Caco-2 (cell line): Measurements from ENCODE around the gene PARD6G. TPM values are rescaled to one million over a fixed set of nuclear protein-coding genes. Genes with fewer than 3 reads are reported as not detected.

Source experiments
- BruUV-seq: library from RNA; stranded (reverse); fragments of 400-500 nt; replicated peaks from 2 replicates; lab custom pipeline; 2021; lab: Mats Ljungman, UMichigan
- CTCF ChIA-PET: fragments of 300-600 bp; sonication (Branson Sonifier 250); formaldehyde crosslinking; loops from one replicate; lab custom pipeline; 2022; ENCODE audit warnings: antibody characterized with exemption; lab: Charles Lee
- POLR2A ChIA-PET: fragments of 300-600 bp; sonication (Branson Sonifier 250); formaldehyde crosslinking; loops from one replicate; lab custom pipeline; 2022; ENCODE audit warnings: antibody characterized with exemption; lab: Charles Lee
- DNase-seq, 2 experiments: peaks; one replicate each; pipeline versions ENCODE4 v3.0.0 to v3.0.0-alpha.2; 2020 to 2022
- H3K27me3 ChIP-seq: replicated peaks from 2 replicates; pipeline ENCODE4 v1.6.0; 2011; ENCODE audit warnings: low read length; ENCODE audit not compliant: control insufficient read depth, insufficient read depth
- H3K36me3 ChIP-seq: 2 replicates; pipeline ENCODE4 v1.5.1; 2011; ENCODE audit warnings: low read length; ENCODE audit not compliant: control insufficient read depth, insufficient read depth
- H3K4me1 ChIP-seq: fragments of 250-450 bp; sonication (Bioruptor Pico); 2 replicates; pipeline ENCODE4 v1.5.1; 2020; ENCODE audit warnings: mild to moderate bottlenecking
- H3K4me3 ChIP-seq: 2 replicates; pipeline ENCODE4 v1.5.1; 2011; ENCODE audit warnings: low read depth, mild to moderate bottlenecking, control low read depth, low read length
- H3K9me3 ChIP-seq: fragments of 250-450 bp; sonication (Bioruptor Pico); 2 replicates; pipeline ENCODE4 v1.5.1; 2020; ENCODE audit warnings: mild to moderate bottlenecking, moderate library complexity
- H3K27ac Mint-ChIP-seq: one replicate; pipeline ENCODE4 v1.8.0; 2022; ENCODE audit warnings: mixed read lengths; ENCODE audit not compliant: unreplicated experiment
- H3K27me3 Mint-ChIP-seq: one replicate; pipeline ENCODE4 v1.8.0; 2022; ENCODE audit warnings: mixed read lengths; ENCODE audit not compliant: insufficient read depth, unreplicated experiment
- H3K36me3 Mint-ChIP-seq: one replicate; pipeline ENCODE4 v1.8.0; 2022; ENCODE audit warnings: mild to moderate bottlenecking, mixed read lengths; ENCODE audit not compliant: insufficient read depth, unreplicated experiment
- H3K4me1 Mint-ChIP-seq: one replicate; pipeline ENCODE4 v1.8.0; 2022; ENCODE audit warnings: low read depth, mixed read lengths; ENCODE audit not compliant: unreplicated experiment
- H3K4me3 Mint-ChIP-seq: one replicate; pipeline ENCODE4 v1.8.0; 2022; ENCODE audit warnings: mild to moderate bottlenecking, moderate library complexity, mixed read lengths; ENCODE audit not compliant: unreplicated experiment
- H3K9me3 Mint-ChIP-seq: one replicate; pipeline ENCODE4 v1.8.0; 2022; ENCODE audit warnings: mixed read lengths; ENCODE audit not compliant: unreplicated experiment
- intact Hi-C: fragments of 100-400 bp; cut with micrococcal nuclease; formaldehyde crosslinking; loops from one replicate; pipeline ENCODE4 v1.10.0; 2022; ENCODE audit not compliant: unreplicated experiment
- total RNA-seq: library from RNA; stranded (reverse); gene quantifications from 2 replicates; pipeline ENCODE4 v1.2.3, GENCODE V29; 2022
- TF ChIP-seq, protein P1 (sequence below), 2 experiments: fragments of 200-600 bp in 1 of 2; IDR thresholded peaks; 1 replicate in 1 of 2; 2 replicates in 1 of 2; pipeline versions ENCODE4 v1.5.1 to v1.8.0; 2011 to 2022; ENCODE audit warnings: antibody characterized with exemption in 1 of 2, control low read depth in 1 of 2, inconsistent platforms in 1 of 2, low read depth in 1 of 2, low read length in 1 of 2, mild to moderate bottlenecking in 1 of 2, moderate library complexity in 1 of 2; ENCODE audit not compliant: insufficient read depth in 1 of 2, severe bottlenecking in 1 of 2, unreplicated experiment in 1 of 2

PARD6G gene
- total RNA-seq, 1 experiment from 2014 or later = 1.3 TPM

DNA sequence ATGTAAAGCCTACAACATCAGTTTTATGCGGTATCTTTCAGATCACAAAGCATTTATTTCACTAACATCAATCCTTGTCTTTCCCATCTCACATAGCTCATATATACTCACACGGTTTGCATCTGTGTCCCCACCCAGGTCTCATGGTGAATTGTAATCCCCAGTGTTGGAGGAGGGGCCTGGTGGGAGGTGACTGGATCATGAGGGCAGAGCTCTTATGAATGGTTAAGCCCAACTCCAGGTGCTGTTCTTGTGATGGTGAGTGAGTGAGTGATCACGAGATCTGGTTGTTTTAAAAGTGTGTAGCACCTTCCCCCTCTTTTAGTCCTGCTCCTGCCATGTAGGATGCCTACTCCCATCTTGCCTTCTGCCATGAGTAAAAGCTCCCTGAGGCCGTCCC lies 42.0 kb downstream of the PARD6G start:
- no peak overlapping the region for H3K27ac Mint-ChIP-seq
- BruUV-seq = no TSS peak
- DNase-seq = no peak
- ChIA-PET CTCF (no interaction called here), POLR2A (no interaction called here)
- peaks cover 2% of the 10 kb centered on the region for H3K27me3 Mint-ChIP-seq
- no peaks in the 10 kb centered on the region for H3K27me3 ChIP-seq
- no peak overlapping the region for H3K4me3 Mint-ChIP-seq
- no peaks in the 10 kb centered on the region for H3K36me3 ChIP-seq
- intact Hi-C loops = no loop called here
- no peaks in the 10 kb centered on the region for H3K4me1 ChIP-seq
- H3K36me3 Mint-ChIP-seq = no peaks in the 10 kb centered on the region
- no peak overlapping the region for H3K4me3 ChIP-seq
- no peaks in the 10 kb centered on the region for H3K4me1 Mint-ChIP-seq
- no peaks in the 10 kb centered on the region for H3K9me3 Mint-ChIP-seq
- H3K9me3 ChIP-seq = no peaks in the 10 kb centered on the region
- TF ChIP-seq, protein P1, sequence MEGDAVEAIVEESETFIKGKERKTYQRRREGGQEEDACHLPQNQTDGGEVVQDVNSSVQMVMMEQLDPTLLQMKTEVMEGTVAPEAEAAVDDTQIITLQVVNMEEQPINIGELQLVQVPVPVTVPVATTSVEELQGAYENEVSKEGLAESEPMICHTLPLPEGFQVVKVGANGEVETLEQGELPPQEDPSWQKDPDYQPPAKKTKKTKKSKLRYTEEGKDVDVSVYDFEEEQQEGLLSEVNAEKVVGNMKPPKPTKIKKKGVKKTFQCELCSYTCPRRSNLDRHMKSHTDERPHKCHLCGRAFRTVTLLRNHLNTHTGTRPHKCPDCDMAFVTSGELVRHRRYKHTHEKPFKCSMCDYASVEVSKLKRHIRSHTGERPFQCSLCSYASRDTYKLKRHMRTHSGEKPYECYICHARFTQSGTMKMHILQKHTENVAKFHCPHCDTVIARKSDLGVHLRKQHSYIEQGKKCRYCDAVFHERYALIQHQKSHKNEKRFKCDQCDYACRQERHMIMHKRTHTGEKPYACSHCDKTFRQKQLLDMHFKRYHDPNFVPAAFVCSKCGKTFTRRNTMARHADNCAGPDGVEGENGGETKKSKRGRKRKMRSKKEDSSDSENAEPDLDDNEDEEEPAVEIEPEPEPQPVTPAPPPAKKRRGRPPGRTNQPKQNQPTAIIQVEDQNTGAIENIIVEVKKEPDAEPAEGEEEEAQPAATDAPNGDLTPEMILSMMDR (IDR thresholded peaks at IDR 0.05; ENCODE audit: insufficient read depth in 1 of 2, low read depth in 1 of 2, low read length in 1 of 2, severe bottlenecking in 1 of 2, unreplicated experiment in 1 of 2) = no peak

DNA sequence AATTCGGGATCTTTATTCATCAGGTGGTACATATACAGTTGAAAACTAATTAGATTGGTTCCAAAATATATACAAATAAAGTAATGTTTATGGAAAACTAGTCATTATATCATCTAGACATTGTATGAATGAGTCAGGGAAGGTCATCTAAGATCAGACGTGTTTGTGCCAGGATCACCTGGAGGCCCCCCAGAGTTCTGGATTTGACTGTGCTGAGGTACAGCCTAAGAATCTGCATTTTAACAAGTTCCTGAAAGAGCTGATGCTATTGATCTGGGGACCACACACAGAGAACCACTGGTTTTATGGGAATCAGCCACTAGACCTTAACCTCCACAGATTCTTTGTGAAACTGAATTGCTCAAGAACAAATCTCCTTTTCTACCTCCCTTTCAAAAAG lies 43.2 kb downstream of the PARD6G start:
- no peak for DNase-seq
- ChIA-PET POLR2A (no interaction called here), CTCF (no interaction called here)
- no peak overlapping the region for H3K4me3 ChIP-seq
- peaks cover 2% of the 10 kb centered on the region for H3K27me3 Mint-ChIP-seq
- TF ChIP-seq, protein P1 (IDR thresholded peaks at IDR 0.05; ENCODE audit: insufficient read depth in 1 of 2, low read depth in 1 of 2, low read length in 1 of 2, severe bottlenecking in 1 of 2, unreplicated experiment in 1 of 2) = no peak
- no TSS peak for BruUV-seq
- intact Hi-C loops = no loop called here
- H3K9me3 Mint-ChIP-seq = no peaks in the 10 kb centered on the region
- no peak overlapping the region for H3K27ac Mint-ChIP-seq
- no peaks in the 10 kb centered on the region for H3K27me3 ChIP-seq
- H3K4me1 ChIP-seq = no peaks in the 10 kb centered on the region
- no peak overlapping the region for H3K4me3 Mint-ChIP-seq
- no peaks in the 10 kb centered on the region for H3K9me3 ChIP-seq
- H3K36me3 Mint-ChIP-seq = no peaks in the 10 kb centered on the region
- no peaks in the 10 kb centered on the region for H3K36me3 ChIP-seq
- H3K4me1 Mint-ChIP-seq = no peaks in the 10 kb centered on the region

- Mint-ChIP-seq H3K36me3 (no peaks in the 10 kb centered on the region), H3K4me1 (no peaks in the 10 kb centered on the region), H3K4me3 (no peak overlapping the region), H3K27me3 (peaks cover 2% of the 10 kb centered on the region), H3K9me3 (no peaks in the 10 kb centered on the region), H3K27ac (no peak overlapping the region)
- TF ChIP-seq, protein P1 (IDR thresholded peaks at IDR 0.05; ENCODE audit: insufficient read depth in 1 of 2, low read depth in 1 of 2, low read length in 1 of 2, severe bottlenecking in 1 of 2, unreplicated experiment in 1 of 2) = no peak
- Histone ChIP-seq H3K27me3 (no peaks in the 10 kb centered on the region), H3K4me3 (no peak overlapping the region), H3K4me1 (no peaks in the 10 kb centered on the region), H3K36me3 (no peaks in the 10 kb centered on the region), H3K9me3 (no peaks in the 10 kb centered on the region)
- CTCF ChIA-PET = no interaction called here
- no peak for DNase-seq
- POLR2A ChIA-PET = no interaction called here
- no TSS peak for BruUV-seq
- intact Hi-C loops = no loop called here
These were observed 44.1 kb downstream of the PARD6G start for GRCh38 chr18:80203249-80203648.
